ENCODE data around the gene CUX1. TPM values are rescaled to one million over a fixed set of nuclear protein-coding genes. Genes with fewer than 3 reads are reported as not detected.

Gene CUX1
- total RNA-seq, 4 donors from 2014 or later: 52.5 to 93.6 (median 63.7) TPM

DNA sequence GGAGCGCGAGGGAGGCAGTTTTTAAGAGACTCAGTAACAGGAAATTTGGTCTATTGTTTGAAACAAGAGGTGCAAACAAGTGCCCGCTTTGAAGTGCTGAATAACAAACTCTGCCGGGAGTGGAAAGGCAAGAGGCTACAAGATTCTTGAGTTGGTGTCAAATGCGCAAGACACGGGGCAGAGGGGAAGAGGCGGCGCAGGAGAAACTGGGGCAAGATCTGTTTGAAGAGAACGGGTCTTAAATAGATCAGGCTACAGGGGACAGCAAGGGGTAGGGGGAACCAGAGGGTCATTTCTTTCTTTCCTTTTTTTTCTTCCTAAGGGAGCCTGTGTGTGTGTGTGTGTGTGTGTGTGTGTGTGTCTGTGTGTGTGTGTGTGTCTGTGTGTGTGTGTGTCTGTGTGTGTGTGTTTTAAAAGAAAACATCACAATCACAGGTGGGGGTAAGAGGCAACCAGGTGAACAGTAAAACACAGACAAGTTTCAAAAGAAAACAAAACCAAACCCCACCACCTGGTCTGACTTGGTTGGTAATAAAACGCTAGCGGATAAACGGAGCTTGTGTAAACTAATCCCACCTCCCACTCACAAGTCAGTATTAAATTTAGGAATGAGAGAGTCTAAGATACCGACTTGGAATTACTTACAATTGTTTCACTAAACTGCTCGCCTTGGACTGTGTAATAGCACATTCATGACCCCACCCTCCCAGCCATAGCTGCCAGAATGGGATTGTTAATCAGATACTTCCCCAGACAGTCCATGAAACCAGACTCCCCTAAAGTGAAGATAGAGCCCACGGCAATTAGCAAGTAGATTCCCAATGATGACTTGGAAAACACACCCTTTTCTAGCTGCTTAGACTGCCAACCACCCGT is 13.1 kb upstream of the CUX1 start:
- no peak for DNase-seq (ENCODE audit: low spot score in 2 of 2)
- Histone ChIP-seq H3K4me3 (no peak overlapping the region), H3K36me3 (no peaks in the 10 kb centered on the region), H3K27ac (no peak overlapping the region), H3K27me3 (peaks cover 44% of the 10 kb centered on the region), H3K9me3 (no peaks in the 10 kb centered on the region), H3K4me1 (peaks cover 13% of the 10 kb centered on the region)
- no peak for TF ChIP-seq CTCF (IDR thresholded peaks at IDR 0.05)
- no peak for TF ChIP-seq POLR2AphosphoS5 (IDR thresholded peaks at IDR 0.05)
- no peak for TF ChIP-seq POLR2A (IDR thresholded peaks at IDR 0.05)
- no peak for TF ChIP-seq EP300 (IDR thresholded peaks at IDR 0.05)
- WGBS: 7% methylated on average over 16 of the region's 16 CpGs

GRCh38 chr7:101804967-101805366 is 12.5 kb upstream of the CUX1 start:
- peaks cover 47% of the 10 kb centered on the region for H3K27me3 ChIP-seq
- no peak for TF ChIP-seq EP300 (IDR thresholded peaks at IDR 0.05)
- peak in 1 of 2 donors; percentile 37 for TF ChIP-seq CTCF (IDR thresholded peaks at IDR 0.05)
- H3K4me1 ChIP-seq: peaks cover 13% of the 10 kb centered on the region
- no peaks in the 10 kb centered on the region for H3K9me3 ChIP-seq
- no peaks in the 10 kb centered on the region for H3K36me3 ChIP-seq
- WGBS: 30% methylated on average over 7 of the region's 10 CpGs
- H3K27ac ChIP-seq: no peak overlapping the region
- DNase-seq (ENCODE audit: low spot score in 2 of 2): no peak
- no peak overlapping the region for H3K4me3 ChIP-seq

GRCh38 chr7:101812595-101812994 is 4.8 kb upstream of the CUX1 start:
- H3K4me3 ChIP-seq: no peak overlapping the region
- no peak overlapping the region for H3K27ac ChIP-seq
- H3K9me3 ChIP-seq: no peaks in the 10 kb centered on the region
- 83% methylated on average over 1 of the region's 1 CpG for WGBS
- peaks cover 24% of the 10 kb centered on the region for H3K4me1 ChIP-seq
- peaks cover 17% of the 10 kb centered on the region for H3K27me3 ChIP-seq
- DNase-seq (ENCODE audit: low spot score in 2 of 2): no peak
- TF ChIP-seq CTCF (IDR thresholded peaks at IDR 0.05) (no peak), POLR2A (IDR thresholded peaks at IDR 0.05) (no peak)
- H3K36me3 ChIP-seq: no peaks in the 10 kb centered on the region

DNA sequence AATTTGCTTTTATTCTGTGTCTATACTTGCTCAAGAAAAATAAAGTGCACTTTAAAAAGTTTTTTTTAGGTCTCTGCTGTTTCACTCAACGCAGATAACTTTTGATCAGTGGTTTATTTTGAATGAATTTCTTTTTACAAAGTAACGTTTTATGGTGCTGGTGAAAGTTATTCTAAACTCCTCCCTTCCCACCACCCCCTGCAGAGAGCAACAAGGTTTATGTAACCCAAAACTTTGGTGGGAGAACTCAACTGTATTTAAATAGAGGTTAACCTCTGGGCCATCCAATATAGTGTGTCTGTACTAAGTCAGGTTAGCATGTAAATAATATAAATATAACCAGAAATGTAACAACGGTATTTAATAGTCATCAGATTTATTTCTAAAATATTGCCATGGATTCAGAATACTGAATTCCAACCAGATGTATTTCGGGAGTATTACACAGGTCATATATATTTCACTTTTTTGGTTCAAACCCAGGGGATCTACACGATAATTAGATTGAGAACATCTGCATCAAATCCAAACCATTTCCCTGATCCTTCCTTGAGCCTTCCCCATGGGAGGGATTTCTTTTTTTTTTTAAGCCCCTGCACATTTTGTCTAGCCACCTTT is 3.9 kb upstream of the CUX1 start:
- Histone ChIP-seq H3K27ac (no peak overlapping the region), H3K9me3 (no peaks in the 10 kb centered on the region), H3K27me3 (peaks cover 17% of the 10 kb centered on the region), H3K4me1 (peaks cover 32% of the 10 kb centered on the region), H3K36me3 (no peaks in the 10 kb centered on the region), H3K4me3 (peak overlapping the region; percentile 60)
- 27% methylated on average over 5 of the region's 5 CpGs for WGBS
- TF ChIP-seq POLR2AphosphoS5 (IDR thresholded peaks at IDR 0.05): no peak
- no peak for TF ChIP-seq POLR2A (IDR thresholded peaks at IDR 0.05)
- TF ChIP-seq EP300 (IDR thresholded peaks at IDR 0.05): no peak
- TF ChIP-seq CTCF (IDR thresholded peaks at IDR 0.05): no peak
- no peak for DNase-seq (ENCODE audit: low spot score in 2 of 2)

All from suprapubic skin (tissue), 4 donors.